HG02981 (cell line): ENCODE results near the gene CDRT4.
"Not testable (repeated sequence)": the region's sequence is repeated elsewhere in the genome, so short reads cannot be mapped to it uniquely, and the experiment has no call there.

Source experiments
- ATAC-seq: cut with Tn5 transposase; IDR thresholded peaks from one replicate; pipeline ENCODE4 v1.9.1; 2021; ENCODE audit warnings: mild to moderate bottlenecking, moderate library complexity; ENCODE audit not compliant: unreplicated experiment

The CDRT4 gene

DNA sequence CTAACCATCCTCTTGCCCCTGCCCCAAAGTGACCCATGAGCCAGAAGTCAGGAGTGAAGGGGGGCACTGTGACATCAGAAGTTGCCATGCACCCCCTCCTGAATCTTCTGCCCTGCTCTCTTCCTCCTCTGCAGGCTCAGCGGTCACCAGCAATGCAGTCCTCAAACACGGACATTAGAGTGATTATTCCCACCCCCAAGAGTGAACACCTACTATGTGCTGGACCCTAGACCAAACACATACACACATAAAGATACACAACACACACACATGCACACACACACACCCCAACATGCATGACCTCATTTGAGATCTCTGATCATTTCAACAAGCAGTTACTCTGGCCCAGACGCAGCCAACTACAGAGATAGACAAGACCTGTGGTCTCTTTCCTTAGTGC lies at the start of gene CDRT4:
TSS of gene CDRT4 (minus strand) at position 30 of the 400 bp plus-strand sequence. CDS start 27,383 bp downstream, outside the sequence.
- no peak for ATAC-seq

DNA sequence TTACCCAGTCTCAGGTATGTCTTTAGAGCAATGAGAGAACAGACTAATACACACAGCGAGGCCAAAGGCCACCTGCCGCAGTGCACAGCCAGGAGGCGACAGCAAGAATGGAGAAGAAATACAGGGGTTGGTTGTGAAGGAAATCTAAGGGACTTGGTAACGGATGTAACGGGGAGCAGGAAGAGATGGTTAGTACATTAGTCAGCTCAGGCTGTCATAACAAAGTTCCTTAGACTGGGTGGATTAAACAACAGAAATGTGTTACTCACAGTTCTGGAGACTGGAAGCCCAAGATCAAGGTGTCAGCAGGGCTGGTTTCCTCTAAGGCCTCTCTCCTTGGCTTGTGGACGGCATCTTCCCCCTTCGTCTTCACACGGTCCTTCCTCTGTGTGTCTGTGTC lies 48.7 kb upstream of the CDRT4 start:
- ATAC-seq, result no peak

GRCh38 chr17:15514469-15514868 lies 47.0 kb upstream of the CDRT4 start:
- no peak for ATAC-seq

DNA sequence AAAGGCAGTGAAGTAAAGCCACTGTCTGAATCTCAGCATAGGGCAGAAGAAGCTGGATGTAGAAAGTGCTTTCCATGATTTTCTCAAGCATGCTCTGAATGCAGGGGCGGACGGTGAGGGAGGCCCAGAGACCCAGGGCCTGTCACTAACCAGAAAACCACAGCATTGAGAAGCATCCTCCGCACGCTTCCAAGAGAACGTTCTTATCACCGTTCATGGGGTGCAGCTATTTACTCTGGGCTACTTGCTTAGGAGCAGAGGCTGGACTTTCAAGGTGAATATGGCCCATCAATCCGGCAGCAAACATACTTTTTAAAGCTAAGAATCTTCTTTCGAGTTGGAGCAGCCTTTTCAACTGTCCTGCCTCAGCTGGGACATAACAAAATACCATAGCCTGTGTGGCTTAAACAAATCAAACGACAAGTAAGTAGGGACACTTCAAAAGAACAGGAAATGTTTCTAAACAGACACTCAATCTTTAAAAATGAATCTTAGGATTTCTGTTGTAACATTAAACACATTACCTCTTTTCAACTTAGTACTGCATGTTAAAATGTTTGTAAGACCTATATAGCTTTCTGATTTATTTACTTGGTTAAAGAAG lies 46.5 kb upstream of the CDRT4 start:
- ATAC-seq, result no peak

DNA sequence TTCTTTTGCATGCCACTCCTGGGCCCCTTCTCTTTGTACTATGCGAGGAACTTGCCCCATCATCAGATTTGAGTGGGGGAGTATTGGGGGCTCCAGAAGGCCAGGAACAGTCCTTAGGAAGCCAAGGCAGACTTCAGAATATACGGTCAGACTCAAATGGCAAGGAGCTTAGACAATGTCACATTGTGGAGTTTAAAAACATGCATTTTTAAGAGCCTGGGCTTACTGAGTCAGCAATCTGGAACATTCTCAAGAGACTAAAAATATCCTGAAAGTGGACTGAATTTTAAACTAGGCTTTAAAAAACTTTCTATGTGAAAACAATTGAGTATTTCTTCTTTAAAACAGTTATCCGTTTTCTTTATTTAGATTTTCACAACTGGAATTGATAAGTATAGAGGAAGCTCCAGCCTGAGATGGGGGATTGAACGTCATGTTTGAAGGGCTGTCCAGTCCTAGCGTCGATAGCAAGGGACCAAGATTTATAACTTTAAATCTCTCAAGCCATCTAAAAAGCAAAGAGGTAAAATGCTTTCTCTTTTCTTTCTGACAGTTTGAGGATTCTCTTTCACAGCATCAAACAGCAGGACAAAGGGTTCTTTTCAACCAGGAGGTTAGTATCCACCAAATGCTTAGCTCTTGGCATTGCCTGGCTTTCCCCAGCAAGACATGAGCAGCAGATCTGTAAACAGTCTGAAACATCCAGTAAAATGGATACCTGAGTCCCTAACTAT lies 45.8 kb upstream of the CDRT4 start:
- ATAC-seq, result no peak

- ATAC-seq, result no peak
Measured at GRCh38 chr17:15512071-15512709, 44.8 kb upstream of the CDRT4 start.

GRCh38 chr17:15511142-15511541 lies 43.7 kb upstream of the CDRT4 start:
- no peak for ATAC-seq

DNA sequence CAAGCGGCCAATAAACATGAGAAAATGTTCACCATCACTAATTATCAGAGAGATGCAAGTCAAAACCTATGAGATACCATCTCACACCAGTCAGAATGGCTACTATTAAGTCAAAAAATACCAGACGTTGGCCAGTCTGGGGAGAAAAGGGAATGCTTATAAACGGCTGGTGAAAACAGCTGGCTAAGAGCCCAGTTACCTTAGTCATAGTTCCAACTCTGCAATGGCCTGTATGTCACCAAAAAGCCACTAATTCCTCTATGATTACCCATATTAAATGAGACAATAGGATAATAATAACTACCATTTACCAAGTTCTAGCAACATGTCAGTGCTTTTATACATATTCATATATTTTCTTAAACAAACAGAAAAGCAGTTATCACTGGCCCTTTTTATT lies 42.9 kb upstream of the CDRT4 start:
- no peak for ATAC-seq

- ATAC-seq, result no peak
Measured at GRCh38 chr17:15509095-15509494, 41.7 kb upstream of the CDRT4 start.

GRCh38 chr17:15508466-15508865 lies 41.0 kb upstream of the CDRT4 start:
- ATAC-seq, result no peak

- ATAC-seq, result no peak
Measured at GRCh38 chr17:15507896-15508295, 40.5 kb upstream of the CDRT4 start.

DNA sequence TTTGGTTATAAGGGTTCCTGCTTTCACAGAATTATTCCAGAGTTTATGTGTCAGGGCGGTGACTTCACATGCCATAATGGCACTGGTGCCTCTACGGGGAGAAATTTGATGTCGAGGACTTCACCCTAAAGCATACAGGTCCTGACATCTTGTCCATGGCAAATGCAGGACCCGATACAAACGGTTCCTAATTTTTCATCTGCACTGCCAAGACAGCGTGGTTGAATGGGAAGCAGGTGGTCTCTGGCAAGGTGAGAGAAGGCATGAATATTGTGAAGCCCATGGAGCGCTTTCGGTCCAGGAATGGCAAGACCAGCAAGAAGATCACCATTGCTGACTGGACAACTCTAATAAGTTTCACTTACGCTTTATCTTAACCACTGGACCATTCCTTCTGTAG lies 39.6 kb upstream of the CDRT4 start:
- ATAC-seq, result no peak

DNA sequence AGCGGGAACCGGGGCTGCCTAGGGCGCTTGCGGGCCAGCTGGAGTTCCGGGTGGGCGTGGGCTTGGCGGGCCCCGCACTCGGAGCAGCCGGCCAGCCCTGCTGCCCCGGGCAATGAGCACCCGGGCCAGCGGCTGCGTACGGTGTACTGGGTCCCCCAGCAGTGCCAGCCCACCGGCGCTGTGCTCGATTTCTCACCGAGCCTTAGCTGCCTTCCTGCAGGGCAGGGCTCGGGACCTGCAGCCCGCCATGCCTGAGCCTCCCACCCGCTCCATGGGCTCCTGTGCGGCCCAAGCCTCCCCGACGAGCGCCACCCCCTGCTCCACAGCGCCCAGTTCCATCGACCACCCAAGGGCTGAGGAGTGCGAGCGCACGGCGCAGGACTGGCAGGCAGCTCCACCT lies 38.3 kb upstream of the CDRT4 start:
- ATAC-seq, result not testable (repeated sequence)

GRCh38 chr17:15503731-15504130 lies 36.3 kb upstream of the CDRT4 start:
- ATAC-seq, result no peak

DNA sequence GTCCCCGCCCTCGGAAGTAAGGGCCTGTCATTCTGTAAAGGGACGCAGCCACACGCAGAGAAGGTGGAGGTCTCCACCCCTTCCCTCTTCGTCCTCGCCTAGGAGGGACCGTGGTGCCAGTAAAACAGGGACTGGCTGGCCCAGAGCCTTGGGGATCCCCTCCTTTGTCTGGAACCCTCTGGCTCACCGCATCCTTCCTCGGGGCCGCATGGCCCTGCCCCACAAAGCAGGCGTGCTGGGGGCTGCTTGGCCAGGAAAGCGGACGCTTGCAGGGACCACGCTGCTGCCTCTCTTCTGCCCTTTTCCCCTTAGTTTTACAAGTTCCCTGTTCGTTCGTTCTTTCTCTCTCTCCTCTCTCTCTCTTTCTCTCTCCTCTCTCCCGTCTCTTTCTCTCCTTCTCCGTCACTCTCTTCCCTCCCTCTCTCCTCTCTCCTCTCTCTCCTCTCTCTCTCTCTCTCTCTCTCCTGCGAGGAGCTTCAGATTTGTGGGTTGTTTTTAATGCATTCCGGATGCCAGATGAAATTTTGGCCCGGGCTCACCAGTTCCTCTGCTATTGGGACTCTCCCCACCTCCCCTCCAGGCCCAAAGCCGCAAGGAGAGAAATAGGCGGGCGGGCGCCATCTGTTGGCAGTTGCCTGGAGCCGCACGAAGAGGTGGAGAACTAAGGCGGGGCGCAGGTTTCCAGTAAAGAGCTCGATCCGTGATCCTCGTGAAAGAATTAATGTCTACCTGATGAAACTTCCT lies 35.1 kb upstream of the CDRT4 start:
- peak; percentile 90 for ATAC-seq

DNA sequence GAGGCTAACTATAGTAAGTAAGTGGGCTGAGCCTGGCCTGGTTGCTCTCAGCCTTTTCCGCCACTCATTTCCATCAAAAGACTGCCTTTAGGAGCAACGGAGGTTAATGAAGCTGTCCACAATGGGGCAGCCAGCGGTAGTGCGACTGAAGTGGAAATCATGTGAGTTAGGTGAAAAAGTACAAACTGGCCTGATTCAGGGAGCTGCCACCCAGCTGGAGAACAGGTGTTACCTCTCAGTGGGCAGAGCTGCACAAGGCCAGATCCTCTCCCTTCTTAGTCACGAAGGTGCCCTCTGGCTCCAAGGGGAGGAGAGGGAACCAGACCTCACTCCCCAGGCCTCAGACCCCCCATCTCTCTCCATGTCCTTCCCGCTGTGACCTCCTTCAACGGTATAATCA lies 34.4 kb upstream of the CDRT4 start:
- ATAC-seq, result no peak

GRCh38 chr17:15501282-15501681 lies 33.9 kb upstream of the CDRT4 start:
- ATAC-seq, result no peak

DNA sequence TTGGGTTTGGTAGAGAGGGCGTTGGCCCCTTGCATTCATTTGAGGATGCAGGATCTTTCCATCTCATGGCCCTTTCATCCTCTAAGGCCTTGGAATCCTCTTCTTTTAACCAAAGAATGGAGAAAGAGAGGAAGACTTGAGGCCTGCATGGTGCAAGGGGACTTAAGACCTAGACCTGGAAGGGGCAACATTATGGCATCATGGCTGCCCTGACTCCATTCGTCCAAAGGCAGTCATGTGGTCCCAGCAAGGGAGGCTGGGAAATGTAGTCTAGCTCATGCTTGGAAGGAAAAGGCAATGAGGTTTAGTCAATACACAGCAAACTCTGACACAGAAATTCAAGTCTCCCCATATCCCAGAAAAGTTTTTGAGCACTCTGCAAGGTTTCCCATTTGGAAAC lies 30.7 kb upstream of the CDRT4 start:
- no peak for ATAC-seq

- no peak for ATAC-seq
Measured at GRCh38 chr17:15496735-15497670, 29.6 kb upstream of the CDRT4 start.

DNA sequence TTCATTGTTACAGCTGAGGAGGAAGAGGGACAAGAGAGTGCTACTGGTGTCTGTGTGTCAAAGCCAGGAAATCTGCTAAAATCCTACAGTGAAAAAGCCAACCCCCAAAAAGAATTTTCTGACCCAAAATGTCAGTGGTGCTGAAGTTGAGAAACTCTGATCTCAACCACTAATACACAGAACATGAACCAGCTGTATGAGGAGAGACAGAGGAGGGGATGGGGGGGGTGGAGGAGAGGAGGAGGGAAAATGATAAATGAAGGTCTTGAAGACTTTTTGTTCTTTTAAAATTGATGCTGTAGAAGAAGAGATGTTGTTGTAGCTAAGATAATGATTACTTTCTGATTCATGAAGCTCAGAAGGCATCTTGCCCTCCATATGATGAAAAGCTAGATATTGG lies 27.4 kb upstream of the CDRT4 start:
- no peak for ATAC-seq

DNA sequence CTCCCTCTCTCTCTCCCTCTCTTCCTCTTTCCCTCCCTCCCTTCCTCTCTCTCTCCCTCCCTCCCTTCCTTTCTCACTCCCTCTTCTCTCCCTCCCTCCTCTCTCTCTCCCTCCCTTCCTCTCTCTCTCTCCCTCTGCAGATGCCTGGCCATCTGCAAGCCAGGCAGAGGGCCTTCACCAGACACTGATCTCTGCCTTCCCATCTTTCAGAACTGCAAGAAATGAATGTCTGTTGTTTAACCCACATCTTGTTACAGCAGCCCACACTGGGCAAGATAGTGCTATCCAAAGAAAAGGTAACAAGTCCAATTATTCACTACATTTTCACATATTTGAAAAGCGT lies 26.2 kb upstream of the CDRT4 start:
- no peak for ATAC-seq
